CD4-positive, alpha-beta T cell (primary cell): Measurements from ENCODE around the gene RFC5. TPM values are rescaled to one million over a fixed set of nuclear protein-coding genes. Genes with fewer than 3 reads are reported as not detected.

Source experiments
- ATAC-seq: fragments of 200-7000 bp; cut with Tn5 transposase; one replicate; pipeline ENCODE4 v1.10.0; 2022; ENCODE audit warnings: mild to moderate bottlenecking; ENCODE audit not compliant: poor library complexity
- CTCF ChIA-PET: fragments of 350-600 bp; sonication (Branson Sonifier 250); formaldehyde crosslinking; loops from one replicate; lab custom pipeline; 2021; ENCODE audit warnings: antibody characterized with exemption, inconsistent platforms; lab: Charles Lee
- POLR2A ChIA-PET: fragments of 350-600 bp; sonication (Branson Sonifier 250); formaldehyde crosslinking; loops from one replicate; lab custom pipeline; 2021; ENCODE audit warnings: antibody characterized with exemption, inconsistent platforms; lab: Charles Lee
- DNase-seq, 14 experiments: peaks; one replicate each; pipeline ENCODE4 v3.0.0-alpha.2; 2013 to 2020; ENCODE audit warnings: mixed read lengths in 2 of 14
- H3K27ac ChIP-seq, 2 donors: one replicate each; pipeline versions ENCODE4 v1.5.1 to v1.7.0; 2013; ENCODE audit warnings: low read length in 2 of 2, low read depth in 1 of 2, mild to moderate bottlenecking in 1 of 2
- H3K27me3 ChIP-seq, 2 experiments: 1 replicate in 1 of 2; 2 replicates in 1 of 2; pipeline versions ENCODE4 v1.6.1 to v1.7.0; 2013; ENCODE audit warnings: low read length in 2 of 2, control low read depth in 1 of 2, mild to moderate bottlenecking in 1 of 2, moderate library complexity in 1 of 2; ENCODE audit not compliant: insufficient read depth in 2 of 2, control insufficient read depth in 1 of 2
- H3K36me3 ChIP-seq: one replicate; pipeline ENCODE4 v1.6.1; 2013; ENCODE audit warnings: low read length, control low read depth; ENCODE audit not compliant: insufficient read depth
- H3K4me1 ChIP-seq: one replicate; pipeline ENCODE4 v1.6.1; 2013; ENCODE audit warnings: low read length, control low read depth; ENCODE audit not compliant: insufficient read depth
- H3K4me3 ChIP-seq: one replicate; pipeline ENCODE4 v1.5.1; 2013; ENCODE audit warnings: mild to moderate bottlenecking, low read length, moderate library complexity
- H3K9me3 ChIP-seq, 2 experiments: 1 replicate in 1 of 2; 2 replicates in 1 of 2; pipeline versions ENCODE4 v1.6.1 to v1.7.0; 2013; ENCODE audit warnings: low read length in 2 of 2, mild to moderate bottlenecking in 2 of 2, control low read depth in 1 of 2, moderate library complexity in 1 of 2; ENCODE audit not compliant: control insufficient read depth in 1 of 2, insufficient read depth in 1 of 2
- H3K27ac Mint-ChIP-seq: one replicate; pipeline ENCODE4 v1.8.0; 2020; ENCODE audit warnings: mixed read lengths
- H3K27me3 Mint-ChIP-seq: one replicate; pipeline ENCODE4 v1.8.0; 2021; ENCODE audit warnings: mixed read lengths
- H3K36me3 Mint-ChIP-seq: one replicate; pipeline ENCODE4 v1.8.0; 2021; ENCODE audit warnings: low read depth, mixed read lengths
- H3K4me1 Mint-ChIP-seq: one replicate; pipeline ENCODE4 v1.8.0; 2021; ENCODE audit warnings: low read depth, mixed read lengths
- H3K4me3 Mint-ChIP-seq: one replicate; pipeline ENCODE4 v1.8.0; 2020; ENCODE audit warnings: mild to moderate bottlenecking, mixed read lengths
- H3K9me3 Mint-ChIP-seq: one replicate; pipeline ENCODE4 v1.8.0; 2020; ENCODE audit warnings: mixed read lengths
- intact Hi-C, 2 experiments: fragments of 100-400 bp; cut with DNase I in 1 of 2; cut with micrococcal nuclease in 1 of 2; formaldehyde crosslinking; loops; one replicate each; pipeline versions ENCODE4 v1.15.1 to v1.9.0; 2023 to 2025; cut with DNase I, micrococcal nuclease
- total RNA-seq, 174 experiments: library from RNA in 2 of 174; stranded (reverse) in 2 of 174; gene quantifications; one replicate each; pipeline ENCODE4 v1.2.3 and lab custom pipeline; 2021 to 2026
- TF ChIP-seq, protein P1 (sequence below): fragments of 200-600 bp; IDR thresholded peaks from one replicate; pipeline ENCODE4 v1.8.0; 2022; ENCODE audit warnings: antibody characterized with exemption, mild to moderate bottlenecking

The RFC5 gene
- total RNA-seq, 2 experiments from 2014 or later: 8.7 to 9.1 TPM

DNA sequence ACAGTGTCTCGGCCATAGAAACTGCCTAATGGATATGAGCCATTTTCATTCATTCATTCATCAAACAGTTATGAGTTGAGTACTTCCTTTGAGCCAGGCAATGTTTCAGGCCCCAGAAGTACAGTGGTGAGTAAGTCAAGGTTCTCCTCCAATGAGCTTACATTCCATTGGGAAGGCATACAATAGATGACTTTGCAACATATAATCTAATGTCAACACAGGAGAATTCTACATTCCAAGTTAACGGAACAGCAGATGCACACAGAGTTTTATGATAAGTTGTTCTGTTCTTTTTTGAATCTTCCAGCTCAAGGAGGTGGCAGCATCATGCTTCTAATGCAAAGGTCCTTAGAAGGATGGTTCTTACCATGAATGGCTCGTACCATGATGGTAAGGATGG, 3.2 kb upstream of the RFC5 start:
- Mint-ChIP-seq H3K27ac (no peak overlapping the region), H3K4me3 (no peak overlapping the region), H3K27me3 (no peaks in the 10 kb centered on the region), H3K9me3 (no peaks in the 10 kb centered on the region), H3K4me1 (peaks cover 17% of the 10 kb centered on the region), H3K36me3 (peaks cover 15% of the 10 kb centered on the region)
- no peaks in the 10 kb centered on the region for H3K9me3 ChIP-seq
- H3K4me1 ChIP-seq: peaks cover 17% of the 10 kb centered on the region
- no peaks in the 10 kb centered on the region for H3K27me3 ChIP-seq
- DNase-seq (no peak), ATAC-seq (no peak)
- ChIA-PET POLR2A (no interaction called here), CTCF (no interaction called here)
- no peaks in the 10 kb centered on the region for H3K36me3 ChIP-seq
- intact Hi-C loops: loop anchor here in 1 of 2 experiments (10.0 kb wide), 2 partner anchors 1198 to 1278 kb away; partner anchors contain the start of genes RNFT2 and SPRING1
- no peak overlapping the region for H3K4me3 ChIP-seq
- H3K27ac ChIP-seq: no peak overlapping the region
- TF ChIP-seq, protein P1, sequence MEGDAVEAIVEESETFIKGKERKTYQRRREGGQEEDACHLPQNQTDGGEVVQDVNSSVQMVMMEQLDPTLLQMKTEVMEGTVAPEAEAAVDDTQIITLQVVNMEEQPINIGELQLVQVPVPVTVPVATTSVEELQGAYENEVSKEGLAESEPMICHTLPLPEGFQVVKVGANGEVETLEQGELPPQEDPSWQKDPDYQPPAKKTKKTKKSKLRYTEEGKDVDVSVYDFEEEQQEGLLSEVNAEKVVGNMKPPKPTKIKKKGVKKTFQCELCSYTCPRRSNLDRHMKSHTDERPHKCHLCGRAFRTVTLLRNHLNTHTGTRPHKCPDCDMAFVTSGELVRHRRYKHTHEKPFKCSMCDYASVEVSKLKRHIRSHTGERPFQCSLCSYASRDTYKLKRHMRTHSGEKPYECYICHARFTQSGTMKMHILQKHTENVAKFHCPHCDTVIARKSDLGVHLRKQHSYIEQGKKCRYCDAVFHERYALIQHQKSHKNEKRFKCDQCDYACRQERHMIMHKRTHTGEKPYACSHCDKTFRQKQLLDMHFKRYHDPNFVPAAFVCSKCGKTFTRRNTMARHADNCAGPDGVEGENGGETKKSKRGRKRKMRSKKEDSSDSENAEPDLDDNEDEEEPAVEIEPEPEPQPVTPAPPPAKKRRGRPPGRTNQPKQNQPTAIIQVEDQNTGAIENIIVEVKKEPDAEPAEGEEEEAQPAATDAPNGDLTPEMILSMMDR: no peak

DNA sequence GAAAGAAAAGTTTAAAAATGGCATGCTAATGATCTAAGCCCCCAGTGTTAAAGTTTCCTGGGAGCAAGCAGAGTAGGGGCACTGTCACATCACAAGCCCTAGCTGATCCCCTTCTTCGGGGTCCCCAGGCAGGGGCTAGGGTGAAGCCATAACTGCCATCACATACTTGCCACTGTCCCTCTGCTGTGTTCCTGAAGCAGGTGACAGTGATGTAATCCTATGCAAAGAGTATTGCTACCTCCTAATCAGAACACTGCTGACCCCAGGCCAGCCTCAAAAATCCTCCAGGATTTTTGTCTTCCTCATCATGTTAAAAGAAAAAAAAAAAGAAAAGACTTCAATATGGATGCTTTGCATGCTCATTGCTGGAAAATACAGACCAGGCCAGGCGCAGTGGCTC, 1.2 kb upstream of the RFC5 start:
- Mint-ChIP-seq H3K27me3 (no peaks in the 10 kb centered on the region), H3K4me1 (peaks cover 21% of the 10 kb centered on the region), H3K9me3 (no peaks in the 10 kb centered on the region), H3K4me3 (peak overlapping the region; percentile 90), H3K27ac (no peak overlapping the region), H3K36me3 (peaks cover 30% of the 10 kb centered on the region)
- H3K36me3 ChIP-seq: peaks cover 16% of the 10 kb centered on the region
- no peaks in the 10 kb centered on the region for H3K9me3 ChIP-seq
- DNase-seq (no peak), ATAC-seq (no peak)
- intact Hi-C loops: loop anchor here in 1 of 2 experiments (5.0 to 10.0 kb wide), 4 partner anchors 107 to 1281 kb away; partner anchors contain the start of genes RNFT2 and SPRING1
- ChIA-PET POLR2A (no interaction called here), CTCF (no interaction called here)
- no peak overlapping the region for H3K27ac ChIP-seq
- no peak overlapping the region for H3K4me3 ChIP-seq
- peaks cover 17% of the 10 kb centered on the region for H3K4me1 ChIP-seq
- no peaks in the 10 kb centered on the region for H3K27me3 ChIP-seq
- TF ChIP-seq, protein P1: no peak

DNA sequence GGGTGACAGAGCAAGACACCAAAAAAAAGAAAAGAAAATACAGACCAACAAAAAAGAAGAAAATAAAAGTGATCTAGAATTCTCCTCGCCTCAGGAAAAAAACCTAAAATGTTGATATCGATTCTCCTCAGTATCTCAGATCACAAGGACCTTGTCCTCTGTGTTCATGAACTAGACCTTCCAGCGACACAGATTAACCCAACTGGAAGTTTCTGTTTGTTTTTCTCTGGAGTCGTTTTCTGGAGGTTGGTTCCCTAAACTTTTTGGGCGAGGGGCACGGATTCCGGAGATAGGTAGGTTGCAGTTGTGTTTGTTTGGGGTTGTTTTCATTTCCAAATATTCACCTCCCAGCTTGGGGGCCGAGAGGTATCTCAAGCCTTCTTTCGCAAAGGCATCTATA, 559 bp upstream of the RFC5 start:
- no peaks in the 10 kb centered on the region for H3K27me3 ChIP-seq
- H3K4me3 ChIP-seq: peak overlapping the region; percentile 85
- no peaks in the 10 kb centered on the region for H3K9me3 Mint-ChIP-seq
- peaks cover 19% of the 10 kb centered on the region for H3K36me3 ChIP-seq
- peaks cover 21% of the 10 kb centered on the region for H3K4me1 Mint-ChIP-seq
- intact Hi-C loops: loop anchor here in 1 of 2 experiments (2.0 to 10.0 kb wide), 8 partner anchors 41 to 1653 kb away; partner anchors contain the start of genes PEBP1, PRKAB1, RNFT2 and SPRING1
- H3K4me1 ChIP-seq: peaks cover 17% of the 10 kb centered on the region
- H3K36me3 Mint-ChIP-seq: peaks cover 36% of the 10 kb centered on the region
- no peaks in the 10 kb centered on the region for H3K9me3 ChIP-seq
- ChIA-PET CTCF (interaction anchor here (0.7 to 1.8 kb wide), 3 partner anchors 11 to 49 kb away, joined by 3 to 6 read pairs (median 4); no protein-coding TSS in a partner anchor), POLR2A (interaction anchor here (0.6 to 1.5 kb wide), 7 partner anchors 16 to 360 kb away, joined by 3 to 7 read pairs (median 4); partner anchors contain the start of genes PEBP1, SUDS3 and WSB2)
- peak in 1 of 14 experiments; percentile 3 for DNase-seq
- peak overlapping the region; percentile 90 for H3K4me3 Mint-ChIP-seq
- no peak overlapping the region for H3K27ac ChIP-seq
- TF ChIP-seq, protein P1: no peak
- peak overlapping the region; percentile 77 for H3K27ac Mint-ChIP-seq
- no peaks in the 10 kb centered on the region for H3K27me3 Mint-ChIP-seq
- no peak for ATAC-seq
